Lower leg skin (tissue), 3 donors: ENCODE measurements around the gene CCDC167.

ENCODE experiments used
- POLR2A ChIP-seq, 2 donors: fragments of 450-650 bp; IDR thresholded peaks; one replicate each; pipeline ENCODE4 v1.6.1; 2016 to 2017; ENCODE audit warnings: antibody characterized with exemption in 2 of 2, mild to moderate bottlenecking in 1 of 2, moderate library complexity in 1 of 2
- TF ChIP-seq, protein P1 (sequence below), 3 donors: fragments of 450-650 bp; IDR thresholded peaks; one replicate each; pipeline ENCODE4 v1.5.1; 2016; ENCODE audit warnings: antibody characterized with exemption in 3 of 3, mild to moderate bottlenecking in 3 of 3, moderate library complexity in 2 of 3

DNA sequence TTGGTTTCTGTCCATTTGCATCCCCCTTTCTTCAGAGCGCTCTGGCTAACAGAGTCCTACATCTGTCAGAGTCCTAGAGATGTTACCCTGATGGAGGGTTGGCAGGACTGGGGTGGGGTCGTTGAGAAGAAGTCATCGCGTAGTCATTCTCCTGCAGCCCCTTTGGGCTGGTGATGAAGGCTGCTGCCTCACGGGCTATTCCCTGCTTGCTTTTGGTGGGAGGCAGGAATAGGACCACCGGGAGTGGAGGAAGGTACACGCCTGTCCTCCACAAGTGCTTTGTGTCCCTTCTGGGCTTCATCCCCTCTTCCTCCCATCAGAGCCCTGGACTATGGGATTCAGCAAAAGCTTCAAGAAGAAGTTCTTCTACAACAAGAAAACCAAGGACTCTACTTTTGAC lies 20.9 kb downstream of the CCDC167 start:
- no peak for TF ChIP-seq POLR2A (IDR thresholded peaks at IDR 0.05)
- TF ChIP-seq, protein P1, sequence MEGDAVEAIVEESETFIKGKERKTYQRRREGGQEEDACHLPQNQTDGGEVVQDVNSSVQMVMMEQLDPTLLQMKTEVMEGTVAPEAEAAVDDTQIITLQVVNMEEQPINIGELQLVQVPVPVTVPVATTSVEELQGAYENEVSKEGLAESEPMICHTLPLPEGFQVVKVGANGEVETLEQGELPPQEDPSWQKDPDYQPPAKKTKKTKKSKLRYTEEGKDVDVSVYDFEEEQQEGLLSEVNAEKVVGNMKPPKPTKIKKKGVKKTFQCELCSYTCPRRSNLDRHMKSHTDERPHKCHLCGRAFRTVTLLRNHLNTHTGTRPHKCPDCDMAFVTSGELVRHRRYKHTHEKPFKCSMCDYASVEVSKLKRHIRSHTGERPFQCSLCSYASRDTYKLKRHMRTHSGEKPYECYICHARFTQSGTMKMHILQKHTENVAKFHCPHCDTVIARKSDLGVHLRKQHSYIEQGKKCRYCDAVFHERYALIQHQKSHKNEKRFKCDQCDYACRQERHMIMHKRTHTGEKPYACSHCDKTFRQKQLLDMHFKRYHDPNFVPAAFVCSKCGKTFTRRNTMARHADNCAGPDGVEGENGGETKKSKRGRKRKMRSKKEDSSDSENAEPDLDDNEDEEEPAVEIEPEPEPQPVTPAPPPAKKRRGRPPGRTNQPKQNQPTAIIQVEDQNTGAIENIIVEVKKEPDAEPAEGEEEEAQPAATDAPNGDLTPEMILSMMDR (IDR thresholded peaks at IDR 0.05), result no peak
